Measurements from ENCODE around the gene PCDHGA11. TPM values are rescaled to one million over a fixed set of nuclear protein-coding genes. Genes with fewer than 3 reads are reported as not detected.
A peak's percentile ranks its signal among the peaks of the same experiment; 100 is the strongest.

The PCDHGA11 gene
- total and polyA plus RNA-seq, 2 of the 4 experiments (the other 2 are of a cell fraction): 5.4 to 6.9 TPM

DNA sequence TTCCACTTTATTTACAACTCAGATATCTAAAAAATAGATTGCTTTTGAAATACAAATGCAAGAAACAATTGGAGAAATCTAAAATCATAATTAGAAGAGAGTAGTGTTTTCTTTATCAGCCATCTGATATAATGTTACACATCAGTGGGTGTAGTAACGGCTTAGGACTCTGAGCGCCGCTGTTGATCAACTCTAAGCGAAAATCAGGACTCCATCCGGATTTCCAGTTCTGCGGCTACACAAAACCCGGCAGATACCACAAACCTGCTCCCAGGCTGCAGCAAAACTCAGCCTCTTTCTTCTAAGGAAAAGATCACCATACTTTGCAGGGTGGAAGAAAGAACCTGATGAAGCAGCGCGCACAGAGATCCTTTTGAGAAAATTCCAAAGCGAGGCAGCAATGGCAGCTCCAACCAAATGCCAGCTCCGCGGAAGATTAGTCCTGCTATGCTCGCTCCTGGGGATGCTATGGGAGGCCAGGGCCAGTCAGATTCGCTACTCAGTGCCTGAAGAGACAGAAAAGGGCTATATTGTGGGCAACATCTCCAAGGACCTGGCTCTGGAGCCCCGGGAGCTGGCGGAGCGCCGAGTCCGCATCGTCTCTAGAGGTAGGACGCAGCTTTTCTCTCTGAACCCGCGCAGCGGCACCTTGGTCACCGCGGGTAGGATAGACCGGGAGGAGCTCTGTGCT, 18.2 kb upstream of the PCDHGA11 start, which contains the start of gene PCDHGA9:
TSS of gene PCDHGA9 (plus strand) at position 226 of the 691 bp plus-strand sequence. CDS start at position 401, 175 bp downstream.
- POLR2A ChIA-PET (ENCODE audit: unreplicated experiment): no interaction called here
- in situ Hi-C loops (cut with MboI; ENCODE audit: low sequenced_read_pairs): no loop called here
- peak; percentile 40 for DNase-seq

More for the DNA sequence above, 18.2 kb upstream of the PCDHGA11 start, which contains the start of gene PCDHGA9:
- no peak within 1 kb of the TSS for H3K18ac ChIP-seq (ENCODE audit: low read depth, low read length)
- no peak within 1 kb of the TSS for H3K56ac ChIP-seq (ENCODE audit: extremely low read depth, insufficient read depth, low read length)
- no peak for TF ChIP-seq BHLHE40 (IDR thresholded peaks at IDR 0.05; ENCODE audit: low read depth, low read length)
- no peak for TF ChIP-seq POLR2A (IDR thresholded peaks at IDR 0.05; ENCODE audit: low read depth, low read length)
- TF ChIP-seq CHD1 (IDR thresholded peaks at IDR 0.05; ENCODE audit: low read depth, low read length): no peak
- peak; percentile 36 for TF ChIP-seq RAD21 (IDR thresholded peaks at IDR 0.05; ENCODE audit: low read length)
- TF ChIP-seq CEBPB (IDR thresholded peaks at IDR 0.05; ENCODE audit: low read depth, low read length): no peak
- no peak for TF ChIP-seq SMC3 (IDR thresholded peaks at IDR 0.05; ENCODE audit: low read depth, low read length)
- TF ChIP-seq, protein P1, sequence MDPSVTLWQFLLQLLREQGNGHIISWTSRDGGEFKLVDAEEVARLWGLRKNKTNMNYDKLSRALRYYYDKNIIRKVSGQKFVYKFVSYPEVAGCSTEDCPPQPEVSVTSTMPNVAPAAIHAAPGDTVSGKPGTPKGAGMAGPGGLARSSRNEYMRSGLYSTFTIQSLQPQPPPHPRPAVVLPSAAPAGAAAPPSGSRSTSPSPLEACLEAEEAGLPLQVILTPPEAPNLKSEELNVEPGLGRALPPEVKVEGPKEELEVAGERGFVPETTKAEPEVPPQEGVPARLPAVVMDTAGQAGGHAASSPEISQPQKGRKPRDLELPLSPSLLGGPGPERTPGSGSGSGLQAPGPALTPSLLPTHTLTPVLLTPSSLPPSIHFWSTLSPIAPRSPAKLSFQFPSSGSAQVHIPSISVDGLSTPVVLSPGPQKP (IDR thresholded peaks at IDR 0.05; ENCODE audit: borderline replicate concordance, low read depth, low read length): no peak
- TF ChIP-seq MAZ (IDR thresholded peaks at IDR 0.05; ENCODE audit: borderline replicate concordance, low read depth, low read length): no peak
- no peak for TF ChIP-seq FOS (IDR thresholded peaks at IDR 0.05; ENCODE audit: low read depth, low read length)
- TF ChIP-seq, protein P2, sequence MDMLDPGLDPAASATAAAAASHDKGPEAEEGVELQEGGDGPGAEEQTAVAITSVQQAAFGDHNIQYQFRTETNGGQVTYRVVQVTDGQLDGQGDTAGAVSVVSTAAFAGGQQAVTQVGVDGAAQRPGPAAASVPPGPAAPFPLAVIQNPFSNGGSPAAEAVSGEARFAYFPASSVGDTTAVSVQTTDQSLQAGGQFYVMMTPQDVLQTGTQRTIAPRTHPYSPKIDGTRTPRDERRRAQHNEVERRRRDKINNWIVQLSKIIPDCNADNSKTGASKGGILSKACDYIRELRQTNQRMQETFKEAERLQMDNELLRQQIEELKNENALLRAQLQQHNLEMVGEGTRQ (IDR thresholded peaks at IDR 0.05; ENCODE audit: low read depth, low read length): no peak
- no peak for TF ChIP-seq MAFK (IDR thresholded peaks at IDR 0.05; ENCODE audit: low read depth, low read length)
- no peak for TF ChIP-seq RCOR1 (IDR thresholded peaks at IDR 0.05; ENCODE audit: insufficient replicate concordance, low read length)
- no peak for TF ChIP-seq MXI1 (IDR thresholded peaks at IDR 0.05; ENCODE audit: borderline replicate concordance, low read depth, low read length)
- no peak for TF ChIP-seq NFE2L2 (IDR thresholded peaks at IDR 0.05; ENCODE audit: low read depth, low read length)
- peak; percentile 43 for TF ChIP-seq CTCF (conservative IDR thresholded peaks at IDR 0.05; ENCODE audit: low read depth, low read length)
- H3K4me1 ChIP-seq (ENCODE audit: control insufficient read depth, insufficient read depth, low read length): no peaks in the 10 kb centered on the region
- H3K27ac ChIP-seq (ENCODE audit: insufficient read depth, low read length): no peak within 1 kb of the TSS
- 17% methylated on average over 3 of the region's 27 CpGs; no CpG with 5 or more reads in 1 of the 2 experiments for WGBS, 2 experiments (ENCODE audit: extremely low coverage in 2 of 2, insufficient read length in 1 of 2)
- no peak within 1 kb of the TSS for H2BK5ac ChIP-seq (ENCODE audit: low read depth, low read length, poor library complexity, severe bottlenecking)
- no peak within 1 kb of the TSS for H3K9ac ChIP-seq (ENCODE audit: low read depth, low read length)
- H3K14ac ChIP-seq (replicated peaks; ENCODE audit: low read depth, low read length): no peak within 1 kb of the TSS
- H2BK120ac ChIP-seq (ENCODE audit: low read depth, low read length): no peak within 1 kb of the TSS
- H3K4me2 ChIP-seq (ENCODE audit: low read depth, low read length): no peak within 1 kb of the TSS
- H3K36me3 ChIP-seq (ENCODE audit: control insufficient read depth, insufficient read depth, low read length): peaks cover 20% of the 10 kb centered on the region
- H2AFZ ChIP-seq (replicated peaks; ENCODE audit: low read length, poor library complexity): peak within 1 kb of the TSS; percentile 9
- H3K4ac ChIP-seq (ENCODE audit: low read depth, low read length): no peak within 1 kb of the TSS
- H3K9me1 ChIP-seq (ENCODE audit: insufficient read depth, low read length): no peaks in the 10 kb centered on the region
- no peak within 1 kb of the TSS for H2BK20ac ChIP-seq (ENCODE audit: low read depth, low read length)
- peak within 1 kb of the TSS; percentile 24 for H3K4me3 ChIP-seq (ENCODE audit: insufficient read depth, low read depth, low read length)
- H4K8ac ChIP-seq (ENCODE audit: low read depth in 2 of 2, low read length in 2 of 2): no peak within 1 kb of the TSS
- H2AK9ac ChIP-seq (replicated peaks; ENCODE audit: low read depth, low read length, poor library complexity): no peak within 1 kb of the TSS
- no peak within 1 kb of the TSS for H2BK15ac ChIP-seq (ENCODE audit: low read depth, low read length)
- no peak within 1 kb of the TSS for H4K91ac ChIP-seq (ENCODE audit: insufficient read depth, low read depth, low read length)
- CTCF ChIA-PET: interaction anchor here (1.2 kb wide), 1 partner anchor 161 kb away, joined by 4 read pairs; no protein-coding TSS in a partner anchor
- H3K23ac ChIP-seq (ENCODE audit: low read depth, low read length): no peak within 1 kb of the TSS
- peaks cover 51% of the 10 kb centered on the region for H3K9me3 ChIP-seq (ENCODE audit: control insufficient read depth, insufficient read depth, low read length)
- intact Hi-C loops (cut with micrococcal nuclease) (no loop called here), dilution Hi-C loops (cut with HindIII; ENCODE audit: low sequenced_read_pairs, unreplicated experiment) (no loop called here)
- H4K5ac ChIP-seq (ENCODE audit: low read depth, low read length): no peak within 1 kb of the TSS
- no peaks in the 10 kb centered on the region for H3K27me3 ChIP-seq (ENCODE audit: control insufficient read depth, insufficient read depth, low read length)
- no peak for ATAC-seq (ENCODE audit: low read depth)
- H4K20me1 ChIP-seq (ENCODE audit: insufficient read depth, low read length): no peaks in the 10 kb centered on the region
- H3K79me1 ChIP-seq (ENCODE audit: low read depth in 1 of 2, low read length in 2 of 2): peaks cover 16 to 26% of the 10 kb centered on the region in 2 experiments
- no peak within 1 kb of the TSS for H2AK5ac ChIP-seq (ENCODE audit: low read depth, low read length)
- BruUV-seq (replicated peaks): no TSS peak
